Neural crest cell (in vitro differentiated cells): ENCODE measurements around the gene ODAD4. TPM values are rescaled to one million over a fixed set of nuclear protein-coding genes. Genes with fewer than 3 reads are reported as not detected.
"Not testable (repeated sequence)": the region's sequence is repeated elsewhere in the genome, so short reads cannot be mapped to it uniquely, and the experiment has no call there.

Experiments used
- DNase-seq: peaks from one replicate; pipeline ENCODE4 v3.0.0; 2021; ENCODE audit warnings: low read depth, mixed read lengths, low spot score
- H3K27ac Mint-ChIP-seq: one replicate; pipeline ENCODE4 v1.8.0; 2021; ENCODE audit warnings: mild to moderate bottlenecking, mixed read lengths; ENCODE audit not compliant: unreplicated experiment
- H3K27me3 Mint-ChIP-seq: 2 replicates; pipeline ENCODE4 v1.8.0; 2021; ENCODE audit warnings: low read depth, mild to moderate bottlenecking, mixed read lengths
- H3K36me3 Mint-ChIP-seq: 2 replicates; pipeline ENCODE4 v1.8.0; 2021; ENCODE audit warnings: low read depth, mild to moderate bottlenecking, mixed read lengths
- H3K4me1 Mint-ChIP-seq: 2 replicates; pipeline ENCODE4 v1.8.0; 2021; ENCODE audit warnings: mixed read lengths
- H3K4me3 Mint-ChIP-seq: one replicate; pipeline ENCODE4 v1.8.0; 2021; ENCODE audit warnings: mild to moderate bottlenecking, mixed read lengths
- H3K9me3 Mint-ChIP-seq: 2 replicates; pipeline ENCODE4 v1.8.0; 2021; ENCODE audit warnings: mixed read lengths
- CTCF ChIP-seq: fragments of 200-600 bp; sonication (generic); conservative IDR thresholded peaks from 2 replicates; pipeline ENCODE4 v1.5.0; 2021; ENCODE audit warnings: antibody characterized with exemption, mild to moderate bottlenecking
- total RNA-seq: library from RNA; stranded (reverse); gene quantifications from 2 replicates; pipeline ENCODE4 v1.2.1, GENCODE V29; 2021

ODAD4 gene
- total RNA-seq, 1 donor from 2014 or later, result 4.8 TPM

GRCh38 chr17:41925991-41926590 lies 4.3 kb upstream of the ODAD4 start:
- no peaks in the 10 kb centered on the region for H3K36me3 Mint-ChIP-seq
- no peak for DNase-seq

GRCh38 chr17:41928693-41929251 lies 1.6 kb upstream of the ODAD4 start:
- Mint-ChIP-seq H3K27ac (no peak overlapping the region), H3K4me3 (peak overlapping the region; percentile 91), H3K9me3 (no peaks in the 10 kb centered on the region), H3K36me3 (no peaks in the 10 kb centered on the region), H3K4me1 (peaks cover 29% of the 10 kb centered on the region), H3K27me3 (no peaks in the 10 kb centered on the region)
- DNase-seq, result no peak
- no peak for TF ChIP-seq CTCF

More at GRCh38 chr17:41925991-41926590, 4.3 kb upstream of the ODAD4 start:
- H3K27ac Mint-ChIP-seq, result no peak overlapping the region
- no peak for TF ChIP-seq CTCF
- no peaks in the 10 kb centered on the region for H3K27me3 Mint-ChIP-seq
- no peak overlapping the region for H3K4me3 Mint-ChIP-seq
- H3K4me1 Mint-ChIP-seq, result peaks cover 26% of the 10 kb centered on the region
- H3K9me3 Mint-ChIP-seq, result no peaks in the 10 kb centered on the region

GRCh38 chr17:41930833-41931156 lies 378 bp downstream of the ODAD4 start:
- not testable (repeated sequence) for H3K27me3 Mint-ChIP-seq, H3K36me3 Mint-ChIP-seq, H3K9me3 Mint-ChIP-seq, DNase-seq
- Mint-ChIP-seq H3K27ac (peak overlapping the region; percentile 97), H3K4me1 (peaks cover 29% of the 10 kb centered on the region), H3K4me3 (peak overlapping the region; percentile 91)

GRCh38 chr17:41931715-41932114 lies 1.3 kb downstream of the ODAD4 start:
- not testable (repeated sequence) for H3K36me3 Mint-ChIP-seq, H3K4me3 Mint-ChIP-seq, DNase-seq, H3K9me3 Mint-ChIP-seq, H3K27ac Mint-ChIP-seq, H3K27me3 Mint-ChIP-seq
- H3K4me1 Mint-ChIP-seq, result peaks cover 29% of the 10 kb centered on the region

GRCh38 chr17:41932816-41933389 lies 2.5 kb downstream of the ODAD4 start:
- Mint-ChIP-seq H3K4me1 (peaks cover 29% of the 10 kb centered on the region), H3K4me3 (peak overlapping the region; percentile 33), H3K9me3 (no peaks in the 10 kb centered on the region), H3K27ac (peak overlapping the region; percentile 37), H3K36me3 (no peaks in the 10 kb centered on the region), H3K27me3 (no peaks in the 10 kb centered on the region)
- no peak for DNase-seq
- no peak for TF ChIP-seq CTCF

- no peak overlapping the region for H3K4me3 Mint-ChIP-seq
Measured at GRCh38 chr17:41935641-41936040, 5.2 kb downstream of the ODAD4 start.

More at GRCh38 chr17:41935641-41936040, 5.2 kb downstream of the ODAD4 start:
- H3K27me3 Mint-ChIP-seq, result no peaks in the 10 kb centered on the region
- no peak for TF ChIP-seq CTCF
- DNase-seq, result no peak
- no peaks in the 10 kb centered on the region for H3K36me3 Mint-ChIP-seq
- no peaks in the 10 kb centered on the region for H3K9me3 Mint-ChIP-seq
- peaks cover 14% of the 10 kb centered on the region for H3K4me1 Mint-ChIP-seq
- H3K27ac Mint-ChIP-seq, result no peak overlapping the region
